HG03045 (cell line): ENCODE data around the gene PEAK3.

Experiments
- ATAC-seq: cut with Tn5 transposase; IDR thresholded peaks from one replicate; pipeline ENCODE4 v1.9.1; 2021; ENCODE audit warnings: mild to moderate bottlenecking, moderate library complexity; ENCODE audit not compliant: unreplicated experiment

Gene PEAK3

GRCh38 chr19:2239173-2239572, 42.8 kb downstream of the PEAK3 start:
- ATAC-seq: no peak

DNA sequence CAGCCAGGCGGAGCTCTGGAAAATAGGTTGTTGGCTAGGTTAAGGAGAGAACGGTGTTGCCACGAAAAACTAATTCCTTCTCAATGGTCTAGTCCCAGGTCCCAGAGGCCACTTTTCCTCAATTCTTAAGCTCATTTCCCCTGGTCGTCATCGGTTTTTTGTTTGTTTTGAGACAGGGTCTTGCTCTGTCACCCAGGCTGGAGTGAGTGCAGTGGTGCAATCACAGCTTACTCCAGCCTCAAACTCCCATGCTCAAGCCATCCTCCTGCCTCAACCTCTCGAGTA, 44.2 kb downstream of the PEAK3 start:
- ATAC-seq: no peak

GRCh38 chr19:2237051-2237868, 44.7 kb downstream of the PEAK3 start:
- no peak for ATAC-seq

- peak; percentile 74 for ATAC-seq
These were observed 45.5 kb downstream of the PEAK3 start, which contains the start of the genes PLEKHJ1 and SF3A2 for GRCh38 chr19:2236314-2237050. Gene PLEKHJ1 (minus strand): TSS chr19:2236329. CDS start chr19:2236248, 81 bp downstream. Gene SF3A2 (plus strand): TSS chr19:2236824. CDS start chr19:2243419, 6,595 bp downstream.

- ATAC-seq: no peak
These were observed 46.0 kb downstream of the PEAK3 start for GRCh38 chr19:2236064-2236313.

DNA sequence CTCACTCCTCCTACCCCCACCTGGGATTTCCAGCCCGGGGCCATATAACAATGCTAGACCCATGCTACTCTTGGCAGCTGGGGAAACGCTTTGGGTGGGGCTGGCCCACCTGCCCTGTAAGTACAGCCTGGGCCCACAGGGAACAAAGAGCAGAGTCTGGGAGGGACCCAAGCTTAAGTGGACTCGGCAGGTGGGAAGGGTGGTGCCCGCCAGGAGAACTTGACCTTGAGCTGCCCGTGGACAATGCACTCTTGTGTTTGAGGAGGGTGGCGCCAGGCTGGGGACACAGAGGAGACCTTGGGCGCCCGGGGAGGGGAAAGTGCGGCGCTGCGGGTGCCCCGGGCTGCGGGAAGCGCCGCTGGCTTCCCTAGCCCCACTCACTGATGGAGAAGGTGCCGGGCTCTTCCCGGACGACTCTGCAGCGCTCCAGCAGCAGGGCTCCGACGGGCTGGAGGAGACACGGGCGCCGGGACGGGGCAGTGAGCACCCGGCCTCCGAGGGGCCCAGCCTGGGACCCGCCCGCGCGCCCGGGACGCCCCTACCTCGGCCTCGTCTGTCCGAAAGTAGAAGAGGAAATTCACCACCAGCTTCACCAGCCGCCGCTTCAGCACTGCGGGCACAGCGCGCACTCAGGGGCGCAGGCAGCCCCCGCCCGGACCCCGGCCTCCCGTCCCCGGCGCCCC, 46.5 kb downstream of the PEAK3 start:
- ATAC-seq: peak; percentile 15

DNA sequence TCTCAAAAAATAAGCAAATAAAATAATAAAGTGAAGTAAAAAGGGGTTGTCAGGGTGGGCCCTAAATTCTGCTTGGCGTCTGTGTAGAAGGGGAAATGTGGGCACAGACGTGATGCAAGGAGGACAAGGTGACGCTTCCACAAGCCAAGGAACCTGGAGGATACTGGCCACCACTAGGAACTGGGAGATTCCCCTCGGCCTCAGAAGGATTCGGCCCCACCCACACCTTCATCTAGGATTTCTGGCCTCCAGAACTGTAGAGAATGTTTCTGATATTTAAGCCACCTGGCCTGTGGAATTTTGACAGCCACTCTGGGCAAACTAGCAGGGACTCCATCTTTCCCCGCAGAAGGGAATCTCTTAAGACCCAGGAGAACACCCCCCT, 47.0 kb downstream of the PEAK3 start:
- ATAC-seq: no peak

- ATAC-seq: no peak
These were observed 48.2 kb downstream of the PEAK3 start for GRCh38 chr19:2233601-2234280.

DNA sequence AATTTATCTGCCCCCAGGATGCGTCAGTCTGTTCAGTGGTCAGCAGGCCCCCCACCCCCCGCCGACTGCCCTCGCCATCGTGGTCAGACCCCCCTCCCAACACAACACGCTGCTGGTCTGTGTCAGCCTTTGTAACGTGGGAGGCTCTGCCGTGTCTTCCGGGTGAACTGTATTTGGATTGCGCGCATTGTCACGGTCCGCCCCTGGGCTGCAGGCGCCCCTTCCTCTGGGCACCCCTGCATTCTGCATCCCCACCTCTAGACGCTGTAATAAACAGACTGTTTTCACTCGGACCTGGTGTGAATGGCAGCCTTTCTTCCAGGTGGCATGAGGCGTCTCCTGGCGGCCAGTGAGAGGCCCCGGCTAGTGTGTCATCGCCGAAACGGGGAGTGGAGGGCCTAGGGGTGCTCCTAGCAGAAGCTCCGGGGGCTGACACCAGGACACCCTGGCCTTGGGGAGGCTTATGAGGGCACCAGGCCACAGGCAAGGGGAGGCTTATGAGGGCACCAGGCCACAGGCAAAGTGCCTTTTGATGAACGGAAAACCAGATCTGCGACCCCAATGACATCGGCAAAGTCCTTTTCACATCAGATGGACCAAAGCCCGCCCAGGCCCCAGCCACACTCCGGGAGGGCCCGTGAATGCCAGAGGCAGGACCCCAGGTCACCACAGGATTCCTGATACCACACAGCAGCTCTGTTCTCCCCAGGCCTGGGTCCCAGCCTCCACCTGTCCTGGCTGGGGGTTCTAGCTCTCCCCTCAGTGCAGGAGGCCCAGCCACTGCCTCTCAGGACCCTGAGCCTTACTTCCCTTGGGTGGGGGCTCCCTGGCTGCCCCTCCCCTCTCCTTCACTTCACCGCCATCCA, 49.5 kb downstream of the PEAK3 start:
- ATAC-seq: no peak

- ATAC-seq: no peak
These were observed 50.3 kb downstream of the PEAK3 start for GRCh38 chr19:2231621-2232221.

GRCh38 chr19:2230807-2231533, 51.0 kb downstream of the PEAK3 start:
- ATAC-seq: no peak

DNA sequence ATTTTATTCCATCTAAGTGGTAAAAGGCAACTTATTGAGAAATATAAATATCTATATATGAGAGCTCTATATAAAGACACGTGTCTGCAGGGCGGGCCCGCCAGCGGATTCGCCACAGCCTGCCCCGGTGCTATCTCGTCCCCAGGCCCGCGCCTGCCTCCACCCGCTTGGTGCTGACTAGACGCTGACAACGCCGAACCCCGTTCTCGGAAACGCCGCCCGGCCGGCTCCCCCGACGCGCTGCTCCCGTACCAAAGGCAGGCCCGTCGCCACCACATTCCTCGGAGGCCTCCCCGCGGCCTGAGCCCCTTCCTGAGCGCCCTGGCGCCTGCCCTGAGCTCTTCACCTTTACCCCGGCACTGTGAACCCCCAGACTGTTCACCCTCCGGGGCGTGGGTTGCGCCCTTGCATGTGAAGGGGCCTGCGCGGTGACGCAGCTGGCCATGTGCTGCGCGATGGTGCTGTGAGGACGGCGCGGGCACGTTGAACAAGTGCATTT, 51.9 kb downstream of the PEAK3 start:
- no peak for ATAC-seq

DNA sequence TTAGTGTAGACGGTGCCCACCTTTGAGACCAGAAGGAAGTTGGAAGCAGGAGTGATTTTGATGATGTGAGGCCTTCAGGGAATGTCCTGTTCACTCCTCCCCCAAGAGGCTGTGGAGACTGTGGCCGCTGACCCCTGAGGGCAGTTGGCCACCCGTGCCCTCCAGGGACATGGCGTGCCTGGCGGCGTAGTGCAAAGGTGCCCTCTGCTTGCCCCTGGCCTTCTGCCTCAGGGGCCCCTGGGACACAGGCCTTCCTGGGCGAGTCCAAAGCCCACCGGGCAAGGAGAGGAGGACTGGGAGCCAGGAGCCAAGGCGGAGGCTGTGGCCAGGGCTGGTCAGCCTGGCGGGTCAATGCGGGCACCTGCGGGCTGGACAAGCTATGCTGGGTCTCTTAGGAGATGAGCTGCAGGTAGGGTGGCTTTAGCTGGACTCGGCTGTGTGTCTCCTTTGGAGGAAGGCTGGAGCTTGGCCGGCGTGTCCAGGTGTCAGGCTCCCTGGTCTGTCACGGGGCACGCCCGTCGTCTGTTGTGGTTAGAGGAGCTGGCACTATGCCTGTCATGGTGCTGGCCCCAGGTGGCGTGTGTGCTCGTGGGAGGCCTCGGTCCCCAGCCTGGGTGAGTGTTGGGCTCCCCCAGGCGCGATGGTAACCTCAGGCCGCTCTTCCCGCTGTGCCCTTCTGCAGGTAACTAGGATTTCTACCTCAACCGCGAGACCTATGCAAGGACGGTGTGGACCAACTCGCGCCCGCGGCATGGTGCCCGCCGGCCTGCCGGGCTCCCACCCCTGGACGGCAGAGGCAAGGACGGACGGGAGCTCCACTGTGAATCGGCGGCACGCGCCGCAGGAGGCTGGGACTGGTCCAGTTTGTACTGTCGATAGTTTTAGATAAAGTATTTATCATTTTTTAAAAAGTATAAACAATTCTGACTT, 52.6 kb downstream of the PEAK3 start:
- ATAC-seq: no peak

GRCh38 chr19:2228157-2229030, 53.6 kb downstream of the PEAK3 start:
- ATAC-seq: no peak

GRCh38 chr19:2227415-2228156, 54.4 kb downstream of the PEAK3 start:
- ATAC-seq: no peak

DNA sequence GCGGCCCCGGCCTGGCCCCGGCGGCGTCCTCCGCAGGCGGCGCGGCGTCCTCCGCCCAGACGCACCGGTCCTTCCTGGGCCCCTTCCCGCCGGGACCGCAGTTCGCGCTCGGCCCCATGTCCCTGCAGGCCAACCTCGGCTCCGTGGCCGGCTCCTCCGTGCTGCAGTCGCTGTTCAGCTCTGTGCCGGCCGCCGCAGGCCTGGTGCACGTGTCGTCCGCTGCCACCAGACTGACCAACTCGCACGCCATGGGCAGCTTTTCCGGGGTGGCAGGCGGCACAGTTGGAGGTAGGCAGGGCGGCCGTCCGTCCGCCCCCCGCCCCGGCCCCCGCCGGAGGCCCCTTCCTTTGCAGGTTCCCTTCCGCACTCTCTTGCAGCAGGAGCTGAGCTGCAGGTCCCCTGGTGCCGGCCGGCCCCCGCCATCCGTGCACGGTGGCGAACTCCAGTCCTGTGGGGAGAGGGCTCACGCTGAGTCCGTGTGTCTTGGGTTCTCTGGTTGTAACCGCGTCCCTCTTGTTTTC, 55.1 kb downstream of the PEAK3 start:
- ATAC-seq: no peak
